ENCODE results near the gene TREM1.

TREM1 gene

GRCh38 chr6:41294214-41294872 lies 7.9 kb upstream of the TREM1 start:
- no peak for DNase-seq

GRCh38 chr6:41291717-41292116 lies 5.2 kb upstream of the TREM1 start:
- no peak for DNase-seq

- no peak for DNase-seq
These were observed 3.3 kb upstream of the TREM1 start for GRCh38 chr6:41289815-41290214.

GRCh38 chr6:41288754-41289129 lies 2.3 kb upstream of the TREM1 start:
- no peak for DNase-seq

- DNase-seq: no peak
These were observed 1.7 kb upstream of the TREM1 start for GRCh38 chr6:41288030-41288753.

- DNase-seq: no peak
These were observed 1.8 kb downstream of the TREM1 start for GRCh38 chr6:41284726-41285125.

- no peak for DNase-seq
These were observed 2.9 kb downstream of the TREM1 start for GRCh38 chr6:41283600-41283999.

GRCh38 chr6:41280381-41281057 lies 6.0 kb downstream of the TREM1 start:
- no peak for DNase-seq

GRCh38 chr6:41278699-41279405 lies 7.6 kb downstream of the TREM1 start:
- DNase-seq: peak in 1 of 2 experiments; percentile 16

- DNase-seq: no peak
These were observed 8.9 kb downstream of the TREM1 start for GRCh38 chr6:41277605-41278004.

- DNase-seq: no peak
These were observed 11.0 kb downstream of the TREM1 start for GRCh38 chr6:41275489-41275888.

- DNase-seq: no peak
These were observed 12.2 kb downstream of the TREM1 start for GRCh38 chr6:41274256-41274655.

GRCh38 chr6:41273714-41274113 lies 12.8 kb downstream of the TREM1 start:
- no peak for DNase-seq

- DNase-seq: no peak
These were observed 13.8 kb downstream of the TREM1 start for GRCh38 chr6:41272591-41273240.

GRCh38 chr6:41271901-41272395 lies 14.5 kb downstream of the TREM1 start:
- DNase-seq: no peak

GRCh38 chr6:41269716-41270115 lies 16.8 kb downstream of the TREM1 start:
- no peak for DNase-seq

GRCh38 chr6:41269166-41269565 lies 17.3 kb downstream of the TREM1 start:
- no peak for DNase-seq

GRCh38 chr6:41268478-41268877 lies 18.0 kb downstream of the TREM1 start:
- no peak for DNase-seq

GRCh38 chr6:41266541-41266940 lies 19.9 kb downstream of the TREM1 start:
- DNase-seq: no peak

GRCh38 chr6:41263267-41263666 lies 23.2 kb downstream of the TREM1 start:
- DNase-seq: no peak

GRCh38 chr6:41262401-41262800 lies 24.1 kb downstream of the TREM1 start:
- DNase-seq: no peak

- peak; percentile 61 to 82 for DNase-seq
These were observed 28.3 kb downstream of the TREM1 start for GRCh38 chr6:41258196-41258493.
